ENCODE results near the gene BMP10.

The BMP10 gene

GRCh38 chr2:68889500-68889899 is 18.3 kb upstream of the BMP10 start:
- no peak for DNase-seq

GRCh38 chr2:68889021-68889420 is 17.8 kb upstream of the BMP10 start:
- DNase-seq = no peak

GRCh38 chr2:68888038-68888704 is 17.0 kb upstream of the BMP10 start:
- no peak for DNase-seq

- no peak for DNase-seq
Measured at GRCh38 chr2:68885811-68886075, 14.5 kb upstream of the BMP10 start.

- DNase-seq = no peak
Measured at GRCh38 chr2:68885074-68885810, 14.0 kb upstream of the BMP10 start.

- DNase-seq = no peak
Measured at GRCh38 chr2:68880213-68880612, 9.0 kb upstream of the BMP10 start.

- DNase-seq = no peak
Measured at GRCh38 chr2:68879296-68879695, 8.1 kb upstream of the BMP10 start.

GRCh38 chr2:68878753-68879152 is 7.6 kb upstream of the BMP10 start:
- DNase-seq = no peak

GRCh38 chr2:68878071-68878711 is 7.0 kb upstream of the BMP10 start:
- no peak for DNase-seq

GRCh38 chr2:68877079-68877772 is 6.0 kb upstream of the BMP10 start:
- DNase-seq = no peak

GRCh38 chr2:68870215-68870614 is 982 bp downstream of the BMP10 start:
- no peak for DNase-seq

GRCh38 chr2:68865108-68865507 is 6.1 kb downstream of the BMP10 start:
- DNase-seq = no peak

GRCh38 chr2:68863996-68864395 is 7.2 kb downstream of the BMP10 start:
- DNase-seq = no peak

GRCh38 chr2:68862889-68863288 is 8.3 kb downstream of the BMP10 start:
- no peak for DNase-seq

- no peak for DNase-seq
Measured at GRCh38 chr2:68861330-68861729, 9.9 kb downstream of the BMP10 start.

GRCh38 chr2:68860111-68860510 is 11.1 kb downstream of the BMP10 start:
- DNase-seq = no peak

- DNase-seq = no peak
Measured at GRCh38 chr2:68857855-68858456, 13.2 kb downstream of the BMP10 start.

GRCh38 chr2:68857202-68857845 is 13.9 kb downstream of the BMP10 start:
- no peak for DNase-seq

- no peak for DNase-seq
Measured at GRCh38 chr2:68855550-68855949, 15.6 kb downstream of the BMP10 start.

- no peak for DNase-seq
Measured at GRCh38 chr2:68854476-68854875, 16.7 kb downstream of the BMP10 start.

GRCh38 chr2:68853915-68854314 is 17.3 kb downstream of the BMP10 start:
- no peak for DNase-seq

GRCh38 chr2:68853035-68853434 is 18.2 kb downstream of the BMP10 start:
- no peak for DNase-seq

- DNase-seq = no peak
Measured at GRCh38 chr2:68850524-68850923, 20.7 kb downstream of the BMP10 start.
